ENCODE results near the gene CLOCK.

The CLOCK gene

GRCh38 chr4:55410431-55410830 is 136.3 kb downstream of the CLOCK start:
- DNase-seq, result no peak

GRCh38 chr4:55409468-55410171 is 137.1 kb downstream of the CLOCK start:
- peak; percentile 52 for DNase-seq

GRCh38 chr4:55407764-55408163 is 138.9 kb downstream of the CLOCK start:
- no peak for DNase-seq

- peak; percentile 22 for DNase-seq
Observed at GRCh38 chr4:55407119-55407518, 139.6 kb downstream of the CLOCK start.

DNA sequence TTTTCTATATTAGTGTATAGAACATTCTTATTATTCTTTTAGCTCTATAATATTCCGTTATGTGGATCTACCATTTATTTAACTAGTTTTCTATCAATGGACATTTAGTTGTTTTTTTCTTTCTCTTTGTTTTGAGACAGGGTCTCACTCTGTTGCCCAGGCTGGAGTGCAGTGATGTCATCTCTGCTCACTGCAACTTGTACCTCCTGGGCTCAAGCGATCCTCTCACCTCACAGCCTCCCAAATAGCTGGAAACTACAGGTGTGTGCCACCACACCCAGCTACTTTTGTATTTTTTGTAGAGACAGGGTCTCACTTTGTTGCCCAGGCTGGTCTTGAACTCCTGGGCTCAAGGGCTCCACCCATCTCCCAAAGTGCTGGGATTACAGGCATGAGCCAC is 140.2 kb downstream of the CLOCK start:
- DNase-seq, result no peak

DNA sequence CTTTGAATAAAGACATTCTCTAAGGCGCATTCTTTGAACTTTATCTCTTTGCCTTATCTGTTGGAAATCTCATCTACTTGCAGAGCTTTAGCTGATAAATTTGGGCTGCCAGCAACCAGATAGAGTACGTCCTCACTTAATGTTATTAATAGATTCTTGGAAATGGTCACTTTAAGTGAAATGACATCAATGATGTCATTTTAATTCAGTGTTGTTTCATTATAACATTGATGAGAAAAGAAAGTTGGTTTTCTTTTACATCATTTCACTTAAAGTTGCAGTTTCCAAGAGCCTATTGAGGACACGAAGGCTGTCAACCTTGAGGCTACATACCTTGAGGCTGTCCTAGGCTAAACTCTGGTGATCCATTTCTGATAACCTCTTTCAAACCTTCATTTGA is 141.6 kb downstream of the CLOCK start:
- DNase-seq, result no peak

DNA sequence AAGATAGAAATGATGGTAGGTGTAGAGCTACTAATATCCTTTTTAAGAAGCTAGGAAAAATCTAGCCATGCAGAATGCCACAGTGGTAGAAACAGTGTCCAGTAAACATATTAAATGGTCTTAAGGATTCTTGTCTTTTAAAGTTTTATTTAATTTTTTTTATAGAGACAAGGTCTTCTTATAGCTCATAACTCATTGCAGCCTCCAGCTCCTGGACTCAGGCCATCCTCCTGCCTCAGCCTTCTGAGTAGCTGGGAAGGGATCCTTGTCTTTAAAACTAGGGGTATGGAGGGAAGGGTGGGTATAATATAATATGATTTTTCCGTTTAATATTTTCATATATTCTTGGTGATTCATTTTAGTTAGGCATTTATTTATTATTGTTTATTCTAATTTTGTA is 147.1 kb downstream of the CLOCK start:
- no peak for DNase-seq

DNA sequence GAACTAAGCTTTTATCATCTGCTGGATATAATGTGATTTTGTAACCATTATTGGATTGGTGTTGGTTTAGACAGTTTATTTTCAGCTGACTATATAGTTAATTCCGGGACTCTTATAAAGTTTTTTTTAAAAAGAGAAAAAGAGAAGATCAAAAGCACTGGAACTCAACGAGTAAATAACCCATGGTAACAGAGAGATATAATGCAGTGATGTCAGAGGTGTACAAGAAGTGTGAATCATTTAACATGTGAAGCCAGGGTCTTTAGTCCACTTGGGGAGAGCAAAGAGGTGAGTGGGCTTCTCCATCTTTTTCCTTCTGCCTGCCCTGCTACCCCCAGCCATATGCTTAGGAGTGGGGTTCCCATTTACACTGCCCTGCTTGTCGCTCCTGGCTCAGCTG is 147.7 kb downstream of the CLOCK start:
- DNase-seq, result no peak

- DNase-seq, result peak; percentile 44
Observed at GRCh38 chr4:55398461-55398860, 148.2 kb downstream of the CLOCK start.

DNA sequence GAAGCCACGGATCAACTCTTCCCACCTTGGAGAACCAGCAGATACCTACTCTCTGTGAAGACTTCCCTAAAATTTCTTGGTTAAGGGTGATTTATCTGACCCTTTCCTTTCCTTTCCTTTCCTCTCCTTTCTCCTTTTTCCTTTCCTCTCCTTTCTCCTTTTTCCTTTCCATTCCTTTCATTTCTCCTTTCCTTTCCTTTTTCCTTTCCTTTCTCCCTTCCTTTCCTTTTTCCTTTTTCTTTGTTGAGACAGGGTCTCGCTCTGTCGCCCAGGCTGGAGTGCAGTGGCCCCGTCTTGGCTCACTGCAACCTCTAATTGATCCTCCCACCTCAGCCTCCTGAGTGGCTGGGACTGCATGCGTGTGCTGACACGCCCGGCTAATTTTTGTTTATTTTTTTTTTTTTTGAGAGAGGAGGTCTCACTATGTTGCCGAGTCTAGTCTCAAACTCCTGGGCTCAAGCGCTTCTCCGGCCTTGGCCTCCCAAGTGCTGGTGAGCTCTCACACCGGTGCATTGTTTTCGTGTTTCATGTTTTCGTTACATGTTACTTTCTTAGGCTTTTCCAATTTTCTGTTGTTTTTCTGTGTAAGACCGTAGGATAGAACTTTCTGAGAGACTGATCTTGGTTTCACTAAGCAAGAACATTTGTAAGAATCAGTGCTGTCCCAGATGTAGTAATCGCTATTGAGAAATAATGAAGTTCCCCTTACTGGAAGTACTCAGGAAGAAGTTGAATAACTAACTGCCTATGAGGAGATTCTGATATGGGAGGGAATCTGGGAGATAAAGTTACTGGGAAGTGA is 149.0 kb downstream of the CLOCK start:
- DNase-seq, result no peak

DNA sequence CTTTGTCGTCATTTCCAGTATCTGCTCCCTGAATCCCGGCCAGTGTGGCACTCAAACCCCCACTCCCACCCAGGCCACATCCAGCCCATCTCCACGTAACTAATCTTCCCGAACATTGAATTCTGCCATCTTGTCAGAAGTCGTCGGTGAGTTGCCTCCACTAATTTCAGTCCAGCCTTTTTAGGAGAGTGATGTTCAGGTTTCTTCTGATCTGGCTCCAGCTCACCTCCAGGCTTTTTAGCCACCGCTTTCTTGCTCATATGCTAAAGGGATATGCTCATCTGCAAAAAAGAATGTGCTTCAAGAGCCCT is 149.6 kb downstream of the CLOCK start:
- DNase-seq, result no peak

- peak; percentile 47 for DNase-seq
Observed at GRCh38 chr4:55396308-55397125, 150.2 kb downstream of the CLOCK start.

DNA sequence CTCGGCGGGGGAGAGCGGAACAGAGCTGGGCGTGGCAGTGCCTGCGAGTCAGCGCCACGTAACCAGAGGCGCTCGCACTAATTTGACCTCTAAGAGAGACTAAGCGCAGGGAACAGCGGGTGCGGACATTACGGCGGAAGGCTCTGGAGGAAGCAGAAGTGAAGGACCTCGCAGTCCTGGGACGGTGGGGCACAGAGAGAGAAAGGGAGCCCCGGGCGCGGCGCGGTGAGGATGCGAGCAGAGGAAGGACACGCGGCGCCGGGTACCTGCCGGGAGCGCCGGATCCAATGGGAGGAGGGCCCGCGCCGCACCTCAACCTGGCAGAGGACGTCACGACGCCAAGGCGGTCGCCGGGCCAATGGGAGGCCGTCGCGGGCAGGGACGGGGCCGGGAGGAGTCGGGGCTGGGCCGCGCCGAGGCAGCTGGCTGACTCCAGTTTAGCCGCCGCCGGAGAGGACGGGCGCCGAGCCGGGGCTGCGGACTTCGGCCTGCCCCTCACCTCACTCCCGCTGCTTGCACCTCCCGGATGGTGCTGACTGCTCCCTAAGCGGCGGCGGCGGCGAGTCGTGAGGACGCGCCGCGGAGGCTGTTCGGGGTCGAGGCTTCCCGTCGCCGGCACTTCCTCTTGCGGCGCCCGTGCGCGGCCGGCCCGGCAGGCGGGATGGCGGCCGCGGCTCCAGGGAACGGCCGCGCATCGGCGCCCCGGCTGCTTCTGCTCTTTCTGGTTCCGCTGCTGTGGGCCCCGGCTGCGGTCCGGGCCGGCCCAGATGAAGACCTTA is 151.0 kb downstream of the CLOCK start, which contains the start of gene TMEM165:
Gene TMEM165 (plus strand): TSS at position 429 of the 779 bp plus-strand sequence. CDS start 233 bp downstream, at position 662.
- DNase-seq, result peak; percentile 94

DNA sequence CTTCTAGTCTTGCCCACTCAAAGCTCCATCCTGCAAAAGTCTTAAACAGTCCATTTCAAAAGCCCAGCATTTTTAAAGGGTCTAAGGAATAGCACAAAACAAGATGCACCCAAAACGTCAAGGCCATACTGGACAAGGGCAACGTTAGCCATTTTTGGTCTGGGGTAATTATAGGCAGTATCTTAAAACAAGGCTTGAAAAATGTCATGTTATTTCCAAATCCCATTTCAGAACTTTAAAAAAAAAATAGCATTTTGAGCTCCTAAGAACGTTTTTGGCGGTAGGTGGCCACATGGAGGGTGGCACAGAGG is 151.5 kb downstream of the CLOCK start:
- DNase-seq, result no peak

GRCh38 chr4:55393461-55394320 is 153.0 kb downstream of the CLOCK start:
- no peak for DNase-seq

DNA sequence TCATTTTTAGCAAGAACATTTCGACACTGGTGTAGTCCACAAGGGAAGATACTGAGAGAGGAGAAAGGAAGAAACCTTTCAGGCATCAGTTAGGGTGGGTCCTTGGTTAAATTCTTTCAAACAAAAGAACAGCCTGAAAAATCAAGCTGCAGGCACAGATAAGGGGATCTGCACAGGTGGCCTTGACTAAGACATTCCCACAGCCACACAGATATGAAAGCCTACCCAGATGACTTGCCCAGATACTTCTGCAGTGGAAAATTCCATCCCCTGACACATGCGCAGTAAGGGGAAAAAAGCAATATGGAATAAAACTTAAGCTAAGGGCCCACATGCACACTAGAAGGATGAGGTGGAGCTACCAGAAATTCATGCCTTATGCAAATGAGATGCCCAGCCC is 159.9 kb downstream of the CLOCK start:
- DNase-seq, result peak; percentile 92

DNA sequence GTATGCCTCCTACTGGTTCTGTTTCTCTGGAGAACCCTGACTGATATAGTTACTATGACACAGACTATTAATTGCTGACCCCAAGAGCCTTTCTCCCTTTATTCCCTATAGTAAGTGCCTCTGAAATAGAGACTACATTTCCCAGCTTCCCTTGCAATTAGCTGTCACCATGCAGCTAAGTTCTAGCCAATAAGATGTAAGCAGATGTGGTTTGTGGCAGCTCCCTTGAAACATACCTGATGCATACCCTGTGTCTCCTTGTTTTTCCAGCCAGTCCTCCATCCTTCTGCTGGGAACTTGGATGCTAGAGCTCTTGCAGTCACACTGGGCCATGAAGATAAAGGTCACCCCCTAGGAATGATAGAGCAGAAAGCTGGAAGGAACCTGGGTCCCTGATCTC is 160.6 kb downstream of the CLOCK start:
- peak; percentile 86 for DNase-seq

GRCh38 chr4:55385201-55385649 is 161.5 kb downstream of the CLOCK start:
- peak; percentile 62 for DNase-seq

- DNase-seq, result no peak
Observed at GRCh38 chr4:55382488-55383003, 164.2 kb downstream of the CLOCK start.

DNA sequence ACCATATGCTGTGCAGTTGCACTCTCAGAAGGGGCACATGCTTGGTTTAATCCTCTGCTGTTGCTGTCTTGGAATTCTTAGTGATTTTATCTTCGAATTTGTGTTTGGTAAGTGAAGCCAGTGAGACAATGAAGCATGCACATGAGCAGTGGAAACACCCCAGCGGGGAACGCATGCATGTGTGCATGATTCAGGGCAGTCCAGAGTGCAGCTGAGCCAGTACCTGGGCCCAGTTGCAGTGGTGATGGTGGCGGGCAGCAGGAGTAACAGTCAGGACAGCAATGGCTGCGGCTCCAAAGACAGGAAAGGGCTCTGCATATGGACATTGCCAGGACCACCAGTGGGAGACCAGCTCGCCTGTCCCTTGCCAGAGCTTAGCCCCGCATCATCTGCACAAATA is 165.2 kb downstream of the CLOCK start:
- DNase-seq, result no peak

DNA sequence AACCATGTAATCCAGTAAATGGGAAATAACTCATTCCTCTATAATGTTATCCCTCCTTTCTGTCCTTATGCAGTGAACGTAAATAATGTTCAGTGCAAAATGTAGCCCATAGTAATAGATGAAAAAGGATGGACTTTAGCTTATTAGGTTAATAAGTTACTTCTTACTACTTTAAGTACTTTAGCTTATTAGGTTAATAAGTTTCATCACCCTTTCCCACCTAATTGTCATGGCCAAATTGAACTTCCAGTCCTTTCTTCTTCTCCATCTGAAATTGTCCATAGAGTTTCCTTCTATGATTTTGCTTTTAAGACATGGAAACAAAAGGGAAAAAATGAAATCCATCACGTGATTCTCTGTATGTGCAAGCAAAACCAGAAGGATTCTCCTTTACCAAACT is 166.1 kb downstream of the CLOCK start:
- no peak for DNase-seq

Data from hematopoietic multipotent progenitor cell treated with erythropoietin and hydrocortisone succinate and interleukin-3 and kit ligand, for 6 days (in vitro differentiated cells).